IMR-90 (cell line): ENCODE data around the gene ZC2HC1B. TPM values are rescaled to one million over a fixed set of nuclear protein-coding genes. Genes with fewer than 3 reads are reported as not detected.

ENCODE experiments used
- ATAC-seq: fragments of 200-7000 bp; cut with Tn5 transposase; 2 replicates; pipeline ENCODE4 v1.9.1; 2020; ENCODE audit warnings: low read depth, mild to moderate bottlenecking, moderate library complexity
- BruUV-seq: library from RNA; stranded (reverse); fragments of 400-500 nt; replicated peaks from 2 replicates; lab custom pipeline; 2021; lab: Mats Ljungman, UMichigan
- CTCF ChIA-PET: fragments of 300-600 bp; formaldehyde crosslinking; extraction: SDS; loops from one replicate; lab custom pipeline; 2021; ENCODE audit warnings: antibody characterized with exemption; lab: Yijun Ruan, JAX
- POLR2A ChIA-PET: fragments of 300-600 bp; sonication (Branson Sonifier 250); formaldehyde crosslinking; loops from one replicate; lab custom pipeline; 2022; ENCODE audit warnings: antibody characterized with exemption; ENCODE audit not compliant: unreplicated experiment; lab: Charles Lee
- DNase-seq: peaks from one replicate; pipeline ENCODE4 v3.0.0; 2013
- H2AFZ ChIP-seq: replicated peaks from 2 replicates; pipeline ENCODE3; 2013; ENCODE audit warnings: low read length, mild to moderate bottlenecking; ENCODE audit not compliant: poor library complexity
- H2AK5ac ChIP-seq: 2 replicates; pipeline ENCODE4 v1.6.1; 2013; ENCODE audit warnings: low read depth, low read length, inconsistent platforms
- H2AK9ac ChIP-seq: replicated peaks from 2 replicates; pipeline ENCODE3; 2013; ENCODE audit warnings: mild to moderate bottlenecking, low read depth, low read length, moderate library complexity; ENCODE audit not compliant: poor library complexity
- H2BK120ac ChIP-seq: 2 replicates; pipeline ENCODE4 v1.6.1; 2013; ENCODE audit warnings: low read depth, low read length, inconsistent platforms
- H2BK15ac ChIP-seq: 3 replicates; pipeline ENCODE4 v1.6.1; 2013; ENCODE audit warnings: low read depth, low read length, inconsistent platforms
- H2BK20ac ChIP-seq: 2 replicates; pipeline ENCODE4 v1.6.1; 2013; ENCODE audit warnings: low read depth, mild to moderate bottlenecking, inconsistent platforms, low read length, moderate library complexity
- H2BK5ac ChIP-seq: 2 replicates; pipeline ENCODE4 v1.6.1; 2013; ENCODE audit warnings: mild to moderate bottlenecking, low read depth, low read length, inconsistent platforms; ENCODE audit not compliant: poor library complexity, severe bottlenecking
- H3K14ac ChIP-seq: replicated peaks from 2 replicates; pipeline ENCODE4 v1.6.1; 2013; ENCODE audit warnings: low read depth, low read length, inconsistent platforms
- H3K18ac ChIP-seq: 2 replicates; pipeline ENCODE4 v1.6.1; 2013; ENCODE audit warnings: low read depth, low read length, control low read depth
- H3K23ac ChIP-seq: 2 replicates; pipeline ENCODE4 v1.6.1; 2013; ENCODE audit warnings: low read depth, low read length, inconsistent platforms
- H3K27ac ChIP-seq: 2 replicates; pipeline ENCODE4 v1.5.1; 2013; ENCODE audit warnings: mild to moderate bottlenecking, control low read depth, low read length; ENCODE audit not compliant: insufficient read depth
- H3K27me3 ChIP-seq: 2 replicates; pipeline ENCODE4 v1.6.1; 2013; ENCODE audit warnings: low read length; ENCODE audit not compliant: control insufficient read depth, insufficient read depth
- H3K36me3 ChIP-seq: 2 replicates; pipeline ENCODE4 v1.6.1; 2013; ENCODE audit warnings: low read length, mixed read lengths; ENCODE audit not compliant: control insufficient read depth, insufficient read depth
- H3K4ac ChIP-seq: 2 replicates; pipeline ENCODE4 v1.6.1; 2013; ENCODE audit warnings: low read depth, low read length, inconsistent platforms
- H3K4me1 ChIP-seq: 2 replicates; pipeline ENCODE4 v1.6.1; 2013; ENCODE audit warnings: low read length, mixed read lengths; ENCODE audit not compliant: control insufficient read depth, insufficient read depth
- H3K4me2 ChIP-seq: 2 replicates; pipeline ENCODE4 v1.6.1; 2013; ENCODE audit warnings: low read depth, mild to moderate bottlenecking, control low read depth, low read length, moderate library complexity
- H3K4me3 ChIP-seq: 2 replicates; pipeline ENCODE4 v1.5.1; 2013; ENCODE audit warnings: low read depth, mild to moderate bottlenecking, control low read depth, low read length, moderate library complexity; ENCODE audit not compliant: insufficient read depth
- H3K56ac ChIP-seq: 2 replicates; pipeline ENCODE4 v1.6.1; 2013; ENCODE audit warnings: low read length, inconsistent platforms; ENCODE audit not compliant: insufficient read depth; ENCODE audit errors: extremely low read depth
- H3K79me1 ChIP-seq, 2 experiments: 2 replicates each; pipeline ENCODE4 v1.6.1; 2013; ENCODE audit warnings: low read length in 2 of 2, inconsistent platforms in 1 of 2, low read depth in 1 of 2
- H3K9ac ChIP-seq: 2 replicates; pipeline ENCODE4 v1.6.1; 2013; ENCODE audit warnings: low read depth, low read length, control low read depth
- H3K9me1 ChIP-seq: 2 replicates; pipeline ENCODE4 v1.6.1; 2013; ENCODE audit warnings: low read length, inconsistent platforms; ENCODE audit not compliant: insufficient read depth
- H3K9me3 ChIP-seq: 2 replicates; pipeline ENCODE4 v1.6.1; 2013; ENCODE audit warnings: low read length; ENCODE audit not compliant: control insufficient read depth, insufficient read depth
- H4K20me1 ChIP-seq: 2 replicates; pipeline ENCODE4 v1.6.1; 2013; ENCODE audit warnings: low read length, inconsistent platforms; ENCODE audit not compliant: insufficient read depth
- H4K5ac ChIP-seq: 2 replicates; pipeline ENCODE4 v1.6.1; 2013; ENCODE audit warnings: mild to moderate bottlenecking, low read depth, low read length, control low read depth
- H4K8ac ChIP-seq, 2 experiments: 2 replicates each; pipeline ENCODE4 v1.6.1; 2013; ENCODE audit warnings: low read depth in 2 of 2, low read length in 2 of 2, control low read depth in 1 of 2, inconsistent platforms in 1 of 2
- H4K91ac ChIP-seq: 2 replicates; pipeline ENCODE4 v1.6.1; 2013; ENCODE audit warnings: low read depth, low read length, inconsistent platforms; ENCODE audit not compliant: insufficient read depth
- CHD1 ChIP-seq: IDR thresholded peaks from 2 replicates; pipeline ENCODE4 v1.6.1; 2012; ENCODE audit warnings: low read depth, low read length, improper control_type of control experiment
- RFX5 ChIP-seq: IDR thresholded peaks from 2 replicates; pipeline ENCODE4 v1.8.0; 2012; ENCODE audit warnings: low read depth, mild to moderate bottlenecking, low read length, moderate library complexity
- WGBS, 2 experiments: methylation state at CpG; one replicate each; pipeline versions ENCODE4 v1.1.5 to v1.1.7; 2013; ENCODE audit warnings: missing lambda C conversion rate in 2 of 2; ENCODE audit not compliant: insufficient read length in 1 of 2; ENCODE audit errors: extremely low coverage in 2 of 2; 5-methylcytosine and 5-hydroxymethylcytosine counted together
- dilution Hi-C: fragments of 300-500 bp; cut with HindIII; formaldehyde crosslinking; loops from one replicate; pipeline ENCODE4 v1.14.3; 2018; ENCODE audit warnings: low sequenced_read_pairs; ENCODE audit not compliant: unreplicated experiment
- in situ Hi-C: fragments of 300-500 bp; cut with MboI; formaldehyde crosslinking; loops from 3 replicates; pipeline ENCODE4 v1.14.3; 2019; ENCODE audit warnings: low sequenced_read_pairs, inconsistent platforms, mixed read lengths
- intact Hi-C: fragments of 100-400 bp; cut with micrococcal nuclease; formaldehyde crosslinking; loops from 2 replicates; pipeline ENCODE4 v1.10.0; 2022
- polyA plus RNA-seq, 3 experiments: library from polyadenylated mRNA; depleted of rRNA; stranded (reverse); fragments of >200 nt; gene quantifications; 2 replicates each; pipeline ENCODE4 v1.2.3, GENCODE V29; 2012; ENCODE audit warnings: low replicate concordance in 1 of 3
- total RNA-seq: library from RNA; depleted of rRNA; stranded (reverse); fragments of >200 nt; gene quantifications from 2 replicates; pipeline ENCODE4 v1.2.3, GENCODE V29; 2012

The ZC2HC1B gene
- total and polyA plus RNA-seq, 2 of the 4 experiments (the other 2 are of a cell fraction) = not detected

DNA sequence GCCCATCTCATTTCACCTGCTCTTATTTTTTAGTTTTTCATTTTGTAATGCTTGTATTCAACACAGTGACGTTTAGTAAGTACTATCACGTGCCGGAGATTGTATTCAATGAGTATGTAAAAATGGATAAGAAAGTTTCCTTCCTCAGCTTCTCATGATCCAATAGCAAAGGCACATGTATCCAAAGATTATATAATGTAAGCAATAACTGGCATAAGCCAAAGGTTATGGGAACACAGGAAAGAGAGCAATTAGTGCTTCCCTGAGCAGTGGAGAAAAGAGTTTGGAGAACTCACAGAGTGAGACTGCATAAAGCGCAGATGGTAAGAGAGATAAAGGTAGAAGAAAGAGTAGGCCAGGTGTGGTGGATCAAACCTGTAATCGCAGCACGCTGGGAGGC, 42.9 kb upstream of the ZC2HC1B start:
- no peak overlapping the region for H3K9ac ChIP-seq
- no peak overlapping the region for H3K4me3 ChIP-seq
- no peaks in the 10 kb centered on the region for H3K9me3 ChIP-seq
- no peak overlapping the region for H3K18ac ChIP-seq
- in situ Hi-C loops (no loop called here), dilution Hi-C loops (no loop called here), intact Hi-C loops (no loop called here)
- H3K27me3 ChIP-seq = no peaks in the 10 kb centered on the region
- H3K23ac ChIP-seq = no peak overlapping the region
- no peak overlapping the region for H2AFZ ChIP-seq
- no peak for ATAC-seq
- no peak overlapping the region for H4K8ac ChIP-seq
- H2BK5ac ChIP-seq = no peak overlapping the region
- H4K91ac ChIP-seq = no peak overlapping the region
- peaks cover 8% of the 10 kb centered on the region for H3K4me1 ChIP-seq
- H2BK20ac ChIP-seq = no peak overlapping the region
- H3K79me1 ChIP-seq = peaks cover 0 to 13% of the 10 kb centered on the region in 2 experiments; a peak in 3 of 4 replicates
- no peak overlapping the region for H3K4me2 ChIP-seq
- H3K14ac ChIP-seq = no peak overlapping the region
- no peaks in the 10 kb centered on the region for H4K20me1 ChIP-seq
- no peak overlapping the region for H3K4ac ChIP-seq
- BruUV-seq = no TSS peak
- TF ChIP-seq RFX5 (no peak), CHD1 (no peak)
- no peak overlapping the region for H2AK9ac ChIP-seq
- H3K27ac ChIP-seq = no peak overlapping the region
- WGBS, 2 experiments = 100% methylated on average over 1 of the region's 6 CpGs; no CpG with 5 or more reads in 1 of the 2 experiments
- POLR2A ChIA-PET = no interaction called here
- no peak overlapping the region for H4K5ac ChIP-seq
- CTCF ChIA-PET = interaction anchor here (0.6 kb wide), 1 partner anchor 360 kb away, joined by 4 read pairs; no protein-coding TSS in a partner anchor
- peaks cover 16% of the 10 kb centered on the region for H3K36me3 ChIP-seq
- H2BK15ac ChIP-seq = no peak overlapping the region
- peaks cover 12% of the 10 kb centered on the region for H3K9me1 ChIP-seq
- H2AK5ac ChIP-seq = no peak overlapping the region
- no peak overlapping the region for H2BK120ac ChIP-seq
- DNase-seq = no peak
- no peak overlapping the region for H3K56ac ChIP-seq
